Astrocyte (in vitro differentiated cells and primary cell): ENCODE data around the gene PRKCH.

Source experiments
- EZH2 ChIP-seq: IDR thresholded peaks from 2 replicates; pipeline ENCODE4 v1.6.1; 2012; ENCODE audit warnings: mild to moderate bottlenecking, low read length, inconsistent platforms; ENCODE audit not compliant: insufficient read depth
- TF ChIP-seq, protein P1 (sequence below): IDR thresholded peaks from 2 replicates; pipeline ENCODE4 v1.5.1; 2011; ENCODE audit warnings: low read depth, mild to moderate bottlenecking, inconsistent platforms, low read length, moderate library complexity; ENCODE audit not compliant: insufficient read depth

DNA sequence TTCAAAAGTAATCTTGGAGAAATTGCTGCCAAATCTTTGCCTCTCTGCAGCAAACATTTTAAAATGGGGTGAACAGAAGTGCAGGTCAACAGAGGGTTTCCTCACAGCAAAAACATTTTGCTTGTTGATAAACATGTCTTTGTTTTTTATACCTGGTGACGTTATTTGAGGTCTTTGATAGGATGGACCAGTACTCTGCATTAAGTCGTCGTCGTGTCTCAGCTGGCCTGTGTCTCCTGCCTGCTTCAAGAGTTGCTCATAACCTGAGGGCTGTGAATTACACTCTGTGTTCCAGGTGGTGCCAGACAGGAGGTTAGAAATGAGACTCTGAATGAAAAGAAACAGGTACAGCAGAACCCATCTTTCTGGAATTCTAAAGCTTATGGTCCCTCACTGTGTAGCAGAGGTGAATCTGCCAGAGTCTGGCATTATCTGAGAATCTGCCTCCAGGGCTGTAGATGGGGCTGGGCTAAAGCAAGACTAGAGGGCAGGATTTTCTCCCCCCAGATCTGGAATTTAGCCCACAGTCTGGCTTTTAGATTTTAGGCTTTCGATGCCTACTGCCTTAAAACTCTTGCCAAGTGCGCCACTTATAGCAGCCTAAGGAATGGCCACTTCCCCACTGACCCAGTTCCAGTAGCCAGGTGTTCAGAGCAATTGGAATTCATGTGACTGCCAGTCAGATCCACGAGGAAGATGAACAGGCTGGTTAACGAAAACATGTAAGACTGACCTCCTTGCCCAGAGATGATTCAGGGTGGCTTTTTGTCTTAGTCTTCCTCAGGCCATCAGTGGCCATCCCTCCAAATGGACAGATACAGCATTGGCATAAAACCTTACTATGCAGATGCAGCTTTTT lies 161.2 kb downstream of the PRKCH start:
- TF ChIP-seq, protein P1, sequence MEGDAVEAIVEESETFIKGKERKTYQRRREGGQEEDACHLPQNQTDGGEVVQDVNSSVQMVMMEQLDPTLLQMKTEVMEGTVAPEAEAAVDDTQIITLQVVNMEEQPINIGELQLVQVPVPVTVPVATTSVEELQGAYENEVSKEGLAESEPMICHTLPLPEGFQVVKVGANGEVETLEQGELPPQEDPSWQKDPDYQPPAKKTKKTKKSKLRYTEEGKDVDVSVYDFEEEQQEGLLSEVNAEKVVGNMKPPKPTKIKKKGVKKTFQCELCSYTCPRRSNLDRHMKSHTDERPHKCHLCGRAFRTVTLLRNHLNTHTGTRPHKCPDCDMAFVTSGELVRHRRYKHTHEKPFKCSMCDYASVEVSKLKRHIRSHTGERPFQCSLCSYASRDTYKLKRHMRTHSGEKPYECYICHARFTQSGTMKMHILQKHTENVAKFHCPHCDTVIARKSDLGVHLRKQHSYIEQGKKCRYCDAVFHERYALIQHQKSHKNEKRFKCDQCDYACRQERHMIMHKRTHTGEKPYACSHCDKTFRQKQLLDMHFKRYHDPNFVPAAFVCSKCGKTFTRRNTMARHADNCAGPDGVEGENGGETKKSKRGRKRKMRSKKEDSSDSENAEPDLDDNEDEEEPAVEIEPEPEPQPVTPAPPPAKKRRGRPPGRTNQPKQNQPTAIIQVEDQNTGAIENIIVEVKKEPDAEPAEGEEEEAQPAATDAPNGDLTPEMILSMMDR: no peak
- no peak for TF ChIP-seq EZH2
